Gastroesophageal sphincter (tissue), 3 donors: ENCODE data around the gene ATP2B2.

Experiments
- CTCF ChIP-seq, 4 experiments: fragments of 200-600 bp in 2 of 4; fragments of 450-650 bp in 2 of 4; sonication (generic) in 1 of 4; IDR thresholded peaks; one replicate each; pipeline ENCODE4 v1.5.1; 2017 to 2019; ENCODE audit warnings: antibody characterized with exemption in 4 of 4, mild to moderate bottlenecking in 2 of 4, moderate library complexity in 2 of 4
- POLR2A ChIP-seq, 2 donors: fragments of 450-650 bp; IDR thresholded peaks; one replicate each; pipeline ENCODE4 v1.6.1; 2017; ENCODE audit warnings: antibody characterized with exemption in 2 of 2, mild to moderate bottlenecking in 2 of 2, moderate library complexity in 1 of 2
- POLR2AphosphoS5 ChIP-seq: sonication (generic); formaldehyde crosslinking; IDR thresholded peaks from one replicate; pipeline ENCODE4 v1.6.1; 2017; ENCODE audit warnings: antibody characterized with exemption

- TF ChIP-seq POLR2A (IDR thresholded peaks at IDR 0.05): no peak
- no peak for TF ChIP-seq CTCF (IDR thresholded peaks at IDR 0.05)
- TF ChIP-seq POLR2AphosphoS5: no peak
Observed at GRCh38 chr3:10283638-10284037, 221.7 kb downstream of the ATP2B2 start.
